ENCODE data around the gene TMEM208. TPM values are rescaled to one million over a fixed set of nuclear protein-coding genes. Genes with fewer than 3 reads are reported as not detected.

TMEM208 gene
- total RNA-seq, 1 donor from 2014 or later = 47.5 TPM

- Histone ChIP-seq H3K9ac (ENCODE audit: low read length) (no peak overlapping the region), H3K27ac (ENCODE audit: low read depth, low read length) (no peak overlapping the region), H3K4me3 (ENCODE audit: insufficient read depth, low read depth, low read length) (no peak overlapping the region), H2AFZ (ENCODE audit: low read depth, low read length) (no peak overlapping the region), H4K20me1 (ENCODE audit: insufficient read depth, low read length) (no peaks in the 10 kb centered on the region), H3K9me3 (ENCODE audit: insufficient read depth, low read depth, low read length) (no peaks in the 10 kb centered on the region), H3K27me3 (ENCODE audit: insufficient read depth, low read length) (no peaks in the 10 kb centered on the region), H3K79me2 (ENCODE audit: insufficient read depth, low read length) (no peaks in the 10 kb centered on the region), H3K4me1 (ENCODE audit: insufficient read depth, low read length) (peaks cover 25% of the 10 kb centered on the region), H3K36me3 (ENCODE audit: insufficient read depth, low read length) (no peaks in the 10 kb centered on the region), H3K4me2 (ENCODE audit: low read length) (no peak overlapping the region)
- no peak overlapping the region for H3K4me3 Mint-ChIP-seq (ENCODE audit: unreplicated experiment)
- peaks cover 5% of the 10 kb centered on the region for H3K27me3 Mint-ChIP-seq (ENCODE audit: low read depth, unreplicated experiment)
- H3K36me3 Mint-ChIP-seq (ENCODE audit: low read depth, unreplicated experiment) = peaks cover 2% of the 10 kb centered on the region
- DNase-seq (ENCODE audit: low read depth) (no peak), FAIRE-seq (no peak)
- peaks cover 11% of the 10 kb centered on the region for H3K4me1 Mint-ChIP-seq (ENCODE audit: low read depth, unreplicated experiment)
- H3K27ac Mint-ChIP-seq (ENCODE audit: unreplicated experiment) = no peak overlapping the region
- H3K9me3 Mint-ChIP-seq (ENCODE audit: unreplicated experiment) = no peaks in the 10 kb centered on the region
- no peak for TF ChIP-seq EZH2 (IDR thresholded peaks at IDR 0.05; ENCODE audit: insufficient read depth, low read length)
- no peak for TF ChIP-seq CTCF (IDR thresholded peaks at IDR 0.05; ENCODE audit: insufficient read depth, low read depth, low read length)
Measured at GRCh38 chr16:67270931-67271338, 44.0 kb downstream of the TMEM208 start.

- Mint-ChIP-seq H3K27ac (ENCODE audit: unreplicated experiment) (no peak overlapping the region), H3K4me3 (ENCODE audit: unreplicated experiment) (no peak overlapping the region), H3K9me3 (ENCODE audit: unreplicated experiment) (no peaks in the 10 kb centered on the region), H3K36me3 (ENCODE audit: low read depth, unreplicated experiment) (no peaks in the 10 kb centered on the region), H3K27me3 (ENCODE audit: low read depth, unreplicated experiment) (peaks cover 2% of the 10 kb centered on the region), H3K4me1 (ENCODE audit: low read depth, unreplicated experiment) (peaks cover 13% of the 10 kb centered on the region)
- Histone ChIP-seq H4K20me1 (ENCODE audit: insufficient read depth, low read length) (no peaks in the 10 kb centered on the region), H3K36me3 (ENCODE audit: insufficient read depth, low read length) (no peaks in the 10 kb centered on the region), H3K4me2 (ENCODE audit: low read length) (no peak overlapping the region), H3K27me3 (ENCODE audit: insufficient read depth, low read length) (no peaks in the 10 kb centered on the region), H2AFZ (ENCODE audit: low read depth, low read length) (no peak overlapping the region), H3K79me2 (ENCODE audit: insufficient read depth, low read length) (no peaks in the 10 kb centered on the region), H3K9ac (ENCODE audit: low read length) (no peak overlapping the region), H3K4me3 (ENCODE audit: insufficient read depth, low read depth, low read length) (no peak overlapping the region), H3K4me1 (ENCODE audit: insufficient read depth, low read length) (peaks cover 25% of the 10 kb centered on the region), H3K27ac (ENCODE audit: low read depth, low read length) (no peak overlapping the region), H3K9me3 (ENCODE audit: insufficient read depth, low read depth, low read length) (no peaks in the 10 kb centered on the region)
- FAIRE-seq = no peak
- no peak for DNase-seq (ENCODE audit: low read depth)
- no peak for TF ChIP-seq EZH2 (IDR thresholded peaks at IDR 0.05; ENCODE audit: insufficient read depth, low read length)
- TF ChIP-seq CTCF (IDR thresholded peaks at IDR 0.05; ENCODE audit: insufficient read depth, low read depth, low read length) = no peak
Measured at GRCh38 chr16:67271446-67271845, 44.5 kb downstream of the TMEM208 start.

- peaks cover 3% of the 10 kb centered on the region for H3K27me3 Mint-ChIP-seq (ENCODE audit: low read depth, unreplicated experiment)
- H3K9me3 Mint-ChIP-seq (ENCODE audit: unreplicated experiment) = no peaks in the 10 kb centered on the region
- Histone ChIP-seq H3K36me3 (ENCODE audit: insufficient read depth, low read length) (no peaks in the 10 kb centered on the region), H3K27ac (ENCODE audit: low read depth, low read length) (no peak overlapping the region), H3K4me3 (ENCODE audit: insufficient read depth, low read depth, low read length) (no peak overlapping the region), H3K4me2 (ENCODE audit: low read length) (no peak overlapping the region), H3K79me2 (ENCODE audit: insufficient read depth, low read length) (peaks cover 2% of the 10 kb centered on the region), H3K9me3 (ENCODE audit: insufficient read depth, low read depth, low read length) (no peaks in the 10 kb centered on the region), H3K27me3 (ENCODE audit: insufficient read depth, low read length) (no peaks in the 10 kb centered on the region), H3K4me1 (ENCODE audit: insufficient read depth, low read length) (peaks cover 26% of the 10 kb centered on the region), H3K9ac (ENCODE audit: low read length) (no peak overlapping the region), H2AFZ (ENCODE audit: low read depth, low read length) (no peak overlapping the region), H4K20me1 (ENCODE audit: insufficient read depth, low read length) (no peaks in the 10 kb centered on the region)
- FAIRE-seq = no peak
- no peak for TF ChIP-seq EZH2 (IDR thresholded peaks at IDR 0.05; ENCODE audit: insufficient read depth, low read length)
- H3K27ac Mint-ChIP-seq (ENCODE audit: unreplicated experiment) = no peak overlapping the region
- H3K36me3 Mint-ChIP-seq (ENCODE audit: low read depth, unreplicated experiment) = no peaks in the 10 kb centered on the region
- H3K4me1 Mint-ChIP-seq (ENCODE audit: low read depth, unreplicated experiment) = peaks cover 16% of the 10 kb centered on the region
- DNase-seq (ENCODE audit: low read depth) = no peak
- H3K4me3 Mint-ChIP-seq (ENCODE audit: unreplicated experiment) = no peak overlapping the region
Measured at GRCh38 chr16:67275321-67275720, 48.4 kb downstream of the TMEM208 start.
